Brain microvascular endothelial cell (primary cell): Measurements from ENCODE around the gene ADAMTS17.

ENCODE experiments used
- DNase-seq: peaks from one replicate; pipeline ENCODE4 v3.0.0-alpha.2; 2020
- H3K27ac ChIP-seq: fragments of 250-450 bp; sonication (Bioruptor Pico); 2 replicates; pipeline ENCODE4 v1.5.1; 2020; ENCODE audit warnings: mild to moderate bottlenecking, moderate library complexity
- H3K27me3 ChIP-seq: fragments of 250-450 bp; sonication (Bioruptor Pico); replicated peaks from 2 replicates; pipeline ENCODE4 v1.5.1; 2020; ENCODE audit warnings: mild to moderate bottlenecking
- H3K36me3 ChIP-seq: fragments of 250-450 bp; sonication (Bioruptor Pico); replicated peaks from 2 replicates; pipeline ENCODE4 v1.5.1; 2020; ENCODE audit warnings: mild to moderate bottlenecking
- H3K4me3 ChIP-seq: 2 replicates; pipeline ENCODE4 v1.5.1; 2011; ENCODE audit warnings: low read depth, mild to moderate bottlenecking, control low read depth, low read length, moderate library complexity
- in situ Hi-C: cut with HindIII; loops from 2 replicates; pipeline ENCODE4 v1.10.0; 2017; ENCODE audit warnings: low sequenced_read_pairs, low pct_ligation_motif_present
- TF ChIP-seq, protein P1 (sequence below): IDR thresholded peaks from 2 replicates; pipeline ENCODE4 v1.5.1; 2011; ENCODE audit warnings: low read depth, mild to moderate bottlenecking, moderate library complexity, low read length, control low read depth, inconsistent platforms; ENCODE audit errors: missing control alignments

ADAMTS17 gene

DNA sequence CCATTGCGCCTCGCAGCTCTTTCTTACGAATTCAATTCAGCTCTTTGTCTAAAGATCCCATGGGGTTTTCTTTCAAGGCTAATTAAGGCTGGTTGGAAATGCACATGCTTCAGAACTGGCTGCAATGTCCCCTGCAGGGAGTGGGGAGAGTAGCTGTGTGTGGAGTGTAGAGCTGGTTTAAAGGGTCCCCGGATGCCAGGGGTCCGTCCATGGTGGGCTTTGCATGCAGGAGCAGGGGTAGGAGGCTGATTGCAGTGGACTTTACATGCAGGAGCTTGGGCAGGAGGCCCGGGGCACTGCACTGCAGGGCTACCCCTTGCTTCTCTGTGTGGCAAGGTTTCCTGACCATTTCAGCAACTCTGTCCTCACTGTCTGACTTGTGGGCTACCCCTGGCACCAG, 346.9 kb downstream of the ADAMTS17 start:
- TF ChIP-seq, protein P1, sequence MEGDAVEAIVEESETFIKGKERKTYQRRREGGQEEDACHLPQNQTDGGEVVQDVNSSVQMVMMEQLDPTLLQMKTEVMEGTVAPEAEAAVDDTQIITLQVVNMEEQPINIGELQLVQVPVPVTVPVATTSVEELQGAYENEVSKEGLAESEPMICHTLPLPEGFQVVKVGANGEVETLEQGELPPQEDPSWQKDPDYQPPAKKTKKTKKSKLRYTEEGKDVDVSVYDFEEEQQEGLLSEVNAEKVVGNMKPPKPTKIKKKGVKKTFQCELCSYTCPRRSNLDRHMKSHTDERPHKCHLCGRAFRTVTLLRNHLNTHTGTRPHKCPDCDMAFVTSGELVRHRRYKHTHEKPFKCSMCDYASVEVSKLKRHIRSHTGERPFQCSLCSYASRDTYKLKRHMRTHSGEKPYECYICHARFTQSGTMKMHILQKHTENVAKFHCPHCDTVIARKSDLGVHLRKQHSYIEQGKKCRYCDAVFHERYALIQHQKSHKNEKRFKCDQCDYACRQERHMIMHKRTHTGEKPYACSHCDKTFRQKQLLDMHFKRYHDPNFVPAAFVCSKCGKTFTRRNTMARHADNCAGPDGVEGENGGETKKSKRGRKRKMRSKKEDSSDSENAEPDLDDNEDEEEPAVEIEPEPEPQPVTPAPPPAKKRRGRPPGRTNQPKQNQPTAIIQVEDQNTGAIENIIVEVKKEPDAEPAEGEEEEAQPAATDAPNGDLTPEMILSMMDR: no peak
- Histone ChIP-seq H3K36me3 (no peaks in the 10 kb centered on the region), H3K27ac (no peak overlapping the region), H3K27me3 (no peaks in the 10 kb centered on the region), H3K4me3 (no peak overlapping the region)
- in situ Hi-C loops: no loop called here
- DNase-seq: no peak

DNA sequence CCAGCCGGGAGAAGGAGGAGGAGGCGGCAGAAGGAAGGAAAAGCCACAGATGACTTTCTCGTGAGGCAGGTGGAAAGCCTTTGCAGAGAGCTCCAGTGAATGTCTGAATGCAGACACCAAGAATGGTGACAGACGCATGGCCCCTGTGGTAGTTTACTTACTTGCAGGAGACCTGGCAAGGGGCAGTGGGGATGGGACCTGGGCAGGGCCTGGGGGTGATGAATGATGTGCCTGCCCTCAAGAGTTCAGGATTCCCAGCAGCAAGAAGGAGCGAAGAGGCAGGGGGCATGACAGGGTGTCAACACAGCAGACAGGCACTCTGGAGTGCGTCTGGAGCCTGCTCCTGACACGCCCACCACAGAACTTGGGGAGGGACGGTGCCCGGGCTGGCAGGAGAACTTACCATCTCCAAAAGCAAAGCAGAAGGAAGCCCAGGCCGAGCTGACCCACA, 348.1 kb downstream of the ADAMTS17 start:
- H3K27ac ChIP-seq: no peak overlapping the region
- no peak overlapping the region for H3K4me3 ChIP-seq
- no peaks in the 10 kb centered on the region for H3K27me3 ChIP-seq
- in situ Hi-C loops: no loop called here
- TF ChIP-seq, protein P1: no peak
- DNase-seq: no peak
- H3K36me3 ChIP-seq: no peaks in the 10 kb centered on the region

DNA sequence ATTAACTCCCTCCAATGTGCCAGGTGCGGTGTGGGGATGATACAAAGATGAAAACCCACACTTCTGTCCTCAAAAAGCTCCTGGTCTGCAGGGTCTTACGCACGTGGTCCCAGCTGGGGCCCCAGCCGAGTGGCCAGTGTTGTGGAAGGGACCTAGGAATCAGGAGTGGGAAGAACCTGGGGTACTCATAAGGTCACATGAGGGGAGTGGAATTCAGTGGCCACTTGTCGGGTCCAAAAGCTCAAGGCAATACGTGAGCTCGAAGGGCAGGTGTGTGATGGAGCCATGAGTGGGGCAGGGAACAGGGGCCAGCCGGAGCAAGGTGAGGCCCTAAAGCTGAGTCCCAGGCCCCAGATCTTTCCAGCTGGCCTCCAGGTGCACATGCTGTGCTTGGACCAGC, 348.5 kb downstream of the ADAMTS17 start:
- TF ChIP-seq, protein P1: no peak
- Histone ChIP-seq H3K27ac (no peak overlapping the region), H3K27me3 (no peaks in the 10 kb centered on the region), H3K36me3 (no peaks in the 10 kb centered on the region), H3K4me3 (no peak overlapping the region)
- no peak for DNase-seq
- in situ Hi-C loops: no loop called here

DNA sequence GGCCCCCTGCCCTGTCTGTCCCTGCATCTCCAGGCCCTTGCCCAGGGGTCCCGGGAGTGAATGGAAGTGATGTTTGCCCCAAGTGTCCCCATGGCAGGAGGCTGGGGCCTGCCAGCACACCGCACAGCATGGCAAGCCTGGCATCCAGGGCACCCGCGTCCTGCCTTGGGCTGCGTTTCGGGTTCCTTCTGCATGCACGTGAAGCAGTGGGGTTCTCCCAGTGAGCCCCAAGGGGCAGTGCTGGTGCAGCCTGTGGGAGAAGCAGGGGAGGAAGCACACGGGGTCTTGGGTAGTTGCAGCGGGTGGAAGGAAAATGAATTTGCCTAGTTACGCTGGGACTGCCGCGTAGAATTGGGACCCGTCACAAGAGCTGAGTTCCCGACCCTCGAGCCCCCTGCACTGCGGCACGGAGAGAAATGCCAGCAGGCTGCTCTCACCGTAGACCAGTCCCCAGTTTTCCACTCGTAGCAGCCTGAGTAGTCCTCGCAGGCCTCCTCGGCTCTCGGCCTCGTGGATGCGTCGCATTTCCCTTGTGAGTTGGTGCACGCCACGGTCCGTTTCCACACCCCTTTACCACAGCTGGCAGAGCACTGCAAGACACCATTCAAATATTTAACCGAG, 349.1 kb downstream of the ADAMTS17 start:
- no peak overlapping the region for H3K4me3 ChIP-seq
- in situ Hi-C loops: no loop called here
- no peaks in the 10 kb centered on the region for H3K36me3 ChIP-seq
- no peak for DNase-seq
- no peaks in the 10 kb centered on the region for H3K27me3 ChIP-seq
- TF ChIP-seq, protein P1: no peak
- no peak overlapping the region for H3K27ac ChIP-seq

DNA sequence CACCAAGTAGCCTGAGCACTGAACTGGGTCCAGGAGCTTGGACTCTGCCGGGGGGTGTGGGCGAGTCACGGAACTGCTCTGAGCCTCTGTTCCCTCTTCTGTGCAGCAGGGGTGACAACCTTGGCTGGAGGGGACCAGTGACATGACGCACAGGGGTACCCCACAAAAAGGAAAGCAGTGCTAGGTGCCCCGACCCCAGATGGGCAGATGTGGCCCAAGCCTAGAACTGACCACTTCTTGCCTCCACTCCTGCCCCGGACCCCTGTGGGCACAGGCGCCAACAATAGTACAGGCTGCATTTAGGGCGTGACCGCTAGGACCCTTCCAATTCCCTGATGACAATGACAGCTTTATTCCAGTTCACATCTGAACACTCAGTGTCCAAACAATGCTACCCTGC, 352.7 kb downstream of the ADAMTS17 start:
- Histone ChIP-seq H3K27me3 (no peaks in the 10 kb centered on the region), H3K36me3 (no peaks in the 10 kb centered on the region), H3K4me3 (no peak overlapping the region), H3K27ac (no peak overlapping the region)
- DNase-seq: no peak
- in situ Hi-C loops: no loop called here
- TF ChIP-seq, protein P1: no peak

DNA sequence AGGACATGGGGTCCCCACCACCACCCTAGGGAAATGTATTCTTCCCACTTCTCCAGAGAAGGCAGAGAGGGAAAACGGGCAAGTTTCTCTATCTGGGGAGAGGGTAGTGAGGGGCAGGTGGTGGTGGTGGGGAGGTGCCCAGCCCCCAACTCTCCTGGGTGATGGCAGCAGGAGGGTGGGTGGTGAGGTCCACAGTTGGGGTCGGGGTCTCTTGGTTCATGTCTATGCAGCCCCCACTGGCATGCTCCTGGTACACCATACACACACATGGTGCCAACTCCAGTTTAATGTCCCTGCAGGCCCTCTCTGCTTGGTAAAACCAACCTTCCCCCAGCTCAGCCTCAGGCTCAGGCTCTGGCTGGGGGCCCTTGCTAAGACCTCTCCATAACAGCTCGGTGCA, 354.1 kb downstream of the ADAMTS17 start:
- Histone ChIP-seq H3K36me3 (no peaks in the 10 kb centered on the region), H3K27ac (no peak overlapping the region), H3K27me3 (no peaks in the 10 kb centered on the region), H3K4me3 (no peak overlapping the region)
- no peak for DNase-seq
- in situ Hi-C loops: no loop called here
- TF ChIP-seq, protein P1: no peak
